ENCODE data around the gene MEOX1. TPM values are rescaled to one million over a fixed set of nuclear protein-coding genes. Genes with fewer than 3 reads are reported as not detected.
A peak's percentile ranks its signal among the peaks of the same experiment; 100 is the strongest.

MEOX1 gene
- total and polyA plus RNA-seq, 2 of the 13 experiments (the other 11 are each of a cell fraction or from before 2014, with no cell fraction given), result not detected

GRCh38 chr17:43690624-43691316 is 29.0 kb upstream of the MEOX1 start (continued):
- TF ChIP-seq, protein P1, sequence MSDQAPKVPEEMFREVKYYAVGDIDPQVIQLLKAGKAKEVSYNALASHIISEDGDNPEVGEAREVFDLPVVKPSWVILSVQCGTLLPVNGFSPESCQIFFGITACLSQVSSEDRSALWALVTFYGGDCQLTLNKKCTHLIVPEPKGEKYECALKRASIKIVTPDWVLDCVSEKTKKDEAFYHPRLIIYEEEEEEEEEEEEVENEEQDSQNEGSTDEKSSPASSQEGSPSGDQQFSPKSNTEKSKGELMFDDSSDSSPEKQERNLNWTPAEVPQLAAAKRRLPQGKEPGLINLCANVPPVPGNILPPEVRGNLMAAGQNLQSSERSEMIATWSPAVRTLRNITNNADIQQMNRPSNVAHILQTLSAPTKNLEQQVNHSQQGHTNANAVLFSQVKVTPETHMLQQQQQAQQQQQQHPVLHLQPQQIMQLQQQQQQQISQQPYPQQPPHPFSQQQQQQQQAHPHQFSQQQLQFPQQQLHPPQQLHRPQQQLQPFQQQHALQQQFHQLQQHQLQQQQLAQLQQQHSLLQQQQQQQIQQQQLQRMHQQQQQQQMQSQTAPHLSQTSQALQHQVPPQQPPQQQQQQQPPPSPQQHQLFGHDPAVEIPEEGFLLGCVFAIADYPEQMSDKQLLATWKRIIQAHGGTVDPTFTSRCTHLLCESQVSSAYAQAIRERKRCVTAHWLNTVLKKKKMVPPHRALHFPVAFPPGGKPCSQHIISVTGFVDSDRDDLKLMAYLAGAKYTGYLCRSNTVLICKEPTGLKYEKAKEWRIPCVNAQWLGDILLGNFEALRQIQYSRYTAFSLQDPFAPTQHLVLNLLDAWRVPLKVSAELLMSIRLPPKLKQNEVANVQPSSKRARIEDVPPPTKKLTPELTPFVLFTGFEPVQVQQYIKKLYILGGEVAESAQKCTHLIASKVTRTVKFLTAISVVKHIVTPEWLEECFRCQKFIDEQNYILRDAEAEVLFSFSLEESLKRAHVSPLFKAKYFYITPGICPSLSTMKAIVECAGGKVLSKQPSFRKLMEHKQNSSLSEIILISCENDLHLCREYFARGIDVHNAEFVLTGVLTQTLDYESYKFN (CRISPR knock-in tag; conservative IDR thresholded peaks at IDR 0.05), result peak; percentile 57
- TF ChIP-seq ZNF501 (CRISPR knock-in tag; IDR thresholded peaks at IDR 0.05), result peak; percentile 35; the same call in 1 of the 2 replicates
- TF ChIP-seq RFX5 (IDR thresholded peaks at IDR 0.05; ENCODE audit: low read depth, low read length), result peak; percentile 70
- TF ChIP-seq MAZ (IDR thresholded peaks at IDR 0.05; ENCODE audit: borderline replicate concordance, low read depth, low read length), result no peak
- peak; percentile 23; the same call in 1 of the 2 replicates for TF ChIP-seq MAZ (CRISPR knock-in tag; IDR thresholded peaks at IDR 0.05; ENCODE audit: low read depth)
- TF ChIP-seq RBAK (CRISPR knock-in tag; IDR thresholded peaks at IDR 0.05), result no peak
- no peak for TF ChIP-seq ZNF570 (CRISPR knock-in tag; IDR thresholded peaks at IDR 0.05; ENCODE audit: borderline replicate concordance)
- no peak for TF ChIP-seq KLF9 (CRISPR knock-in tag; IDR thresholded peaks at IDR 0.05; ENCODE audit: low read depth)
- TF ChIP-seq, protein P2, sequence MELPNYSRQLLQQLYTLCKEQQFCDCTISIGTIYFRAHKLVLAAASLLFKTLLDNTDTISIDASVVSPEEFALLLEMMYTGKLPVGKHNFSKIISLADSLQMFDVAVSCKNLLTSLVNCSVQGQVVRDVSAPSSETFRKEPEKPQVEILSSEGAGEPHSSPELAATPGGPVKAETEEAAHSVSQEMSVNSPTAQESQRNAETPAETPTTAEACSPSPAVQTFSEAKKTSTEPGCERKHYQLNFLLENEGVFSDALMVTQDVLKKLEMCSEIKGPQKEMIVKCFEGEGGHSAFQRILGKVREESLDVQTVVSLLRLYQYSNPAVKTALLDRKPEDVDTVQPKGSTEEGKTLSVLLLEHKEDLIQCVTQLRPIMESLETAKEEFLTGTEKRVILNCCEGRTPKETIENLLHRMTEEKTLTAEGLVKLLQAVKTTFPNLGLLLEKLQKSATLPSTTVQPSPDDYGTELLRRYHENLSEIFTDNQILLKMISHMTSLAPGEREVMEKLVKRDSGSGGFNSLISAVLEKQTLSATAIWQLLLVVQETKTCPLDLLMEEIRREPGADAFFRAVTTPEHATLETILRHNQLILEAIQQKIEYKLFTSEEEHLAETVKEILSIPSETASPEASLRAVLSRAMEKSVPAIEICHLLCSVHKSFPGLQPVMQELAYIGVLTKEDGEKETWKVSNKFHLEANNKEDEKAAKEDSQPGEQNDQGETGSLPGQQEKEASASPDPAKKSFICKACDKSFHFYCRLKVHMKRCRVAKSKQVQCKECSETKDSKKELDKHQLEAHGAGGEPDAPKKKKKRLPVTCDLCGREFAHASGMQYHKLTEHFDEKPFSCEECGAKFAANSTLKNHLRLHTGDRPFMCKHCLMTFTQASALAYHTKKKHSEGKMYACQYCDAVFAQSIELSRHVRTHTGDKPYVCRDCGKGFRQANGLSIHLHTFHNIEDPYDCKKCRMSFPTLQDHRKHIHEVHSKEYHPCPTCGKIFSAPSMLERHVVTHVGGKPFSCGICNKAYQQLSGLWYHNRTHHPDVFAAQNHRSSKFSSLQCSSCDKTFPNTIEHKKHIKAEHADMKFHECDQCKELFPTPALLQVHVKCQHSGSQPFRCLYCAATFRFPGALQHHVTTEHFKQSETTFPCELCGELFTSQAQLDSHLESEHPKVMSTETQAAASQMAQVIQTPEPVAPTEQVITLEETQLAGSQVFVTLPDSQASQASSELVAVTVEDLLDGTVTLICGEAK (IDR thresholded peaks at IDR 0.05), result no peak
- TF ChIP-seq, protein P2 (CRISPR knock-in tag; IDR thresholded peaks at IDR 0.05), result no peak
- 0 out of 2 replicates have a peak, but pooled peaks have one; percentile 21 for TF ChIP-seq ZFY (CRISPR knock-in tag; IDR thresholded peaks at IDR 0.05)
- TF ChIP-seq MTA3 (CRISPR knock-in tag; IDR thresholded peaks at IDR 0.05), result no peak
- 0 out of 2 replicates have a peak, but pooled peaks have one; percentile 37 for TF ChIP-seq ZNF605 (CRISPR knock-in tag; IDR thresholded peaks at IDR 0.05)
- no peak for TF ChIP-seq ELK4 (CRISPR knock-in tag; IDR thresholded peaks at IDR 0.05; ENCODE audit: borderline replicate concordance)
- no peak for TF ChIP-seq ZNF530 (CRISPR knock-in tag; IDR thresholded peaks at IDR 0.05; ENCODE audit: low read depth)
- no peak for TF ChIP-seq ZNF33B (CRISPR knock-in tag; IDR thresholded peaks at IDR 0.05)
- no peak for TF ChIP-seq SNAI1 (CRISPR knock-in tag; IDR thresholded peaks at IDR 0.05; ENCODE audit: borderline replicate concordance)
